Measurements from ENCODE around the gene DLG2.
"Not testable (repeated sequence)": the region's sequence is repeated elsewhere in the genome, so short reads cannot be mapped to it uniquely, and the experiment has no call there.

DNA sequence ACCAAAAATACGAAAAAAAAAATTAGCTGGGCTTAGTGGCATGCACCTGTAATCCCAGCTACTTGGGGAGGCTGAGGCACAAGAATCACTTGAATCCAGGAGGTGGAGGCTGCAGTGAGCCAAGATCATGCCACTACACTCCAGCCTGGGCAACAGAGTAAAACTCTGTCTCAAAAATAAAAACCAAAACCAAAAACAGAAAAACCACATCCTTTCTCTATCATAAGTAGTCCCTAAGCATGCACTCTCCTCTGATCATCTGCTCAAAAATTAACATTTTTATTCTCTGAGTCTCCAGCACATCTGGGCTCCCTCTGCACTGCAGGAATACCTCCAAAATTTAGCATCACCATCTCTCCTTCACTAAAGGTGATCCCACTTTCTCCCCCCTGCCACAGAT, 516.9 kb downstream of the DLG2 start:
- not testable (repeated sequence) for TF ChIP-seq EP300 (IDR thresholded peaks at IDR 0.05; ENCODE audit: low read length); SMC3 (conservative IDR thresholded peaks at IDR 0.05; ENCODE audit: insufficient read depth, low read depth, low read length); NRF1 (conservative IDR thresholded peaks at IDR 0.05 in 1 of 2, IDR thresholded peaks at IDR 0.05 in 1 of 2); ZNF197 (CRISPR knock-in tag; IDR thresholded peaks at IDR 0.05; ENCODE audit: low read depth); POU5F1 (IDR thresholded peaks at IDR 0.05; ENCODE audit: borderline replicate concordance, low read depth, low read length, partially characterized antibody); RAD21 (CRISPR knock-in tag; conservative IDR thresholded peaks at IDR 0.05 in 1 of 2, IDR thresholded peaks at IDR 0.05 in 1 of 2); SNRNP70 (optimal IDR thresholded peaks at IDR 0.05; ENCODE audit: low read depth, low read length); CTCF (IDR thresholded peaks at IDR 0.05 in 2 of 3, conservative IDR thresholded peaks at IDR 0.05 in 1 of 3; ENCODE audit: insufficient read depth in 2 of 3, low read depth in 1 of 3, low read length in 3 of 3)

Measured in K562 (cell line).